ENCODE results near the gene LMNTD2.
"Not testable (repeated sequence)": the region's sequence is repeated elsewhere in the genome, so short reads cannot be mapped to it uniquely, and the experiment has no call there.

LMNTD2 gene

DNA sequence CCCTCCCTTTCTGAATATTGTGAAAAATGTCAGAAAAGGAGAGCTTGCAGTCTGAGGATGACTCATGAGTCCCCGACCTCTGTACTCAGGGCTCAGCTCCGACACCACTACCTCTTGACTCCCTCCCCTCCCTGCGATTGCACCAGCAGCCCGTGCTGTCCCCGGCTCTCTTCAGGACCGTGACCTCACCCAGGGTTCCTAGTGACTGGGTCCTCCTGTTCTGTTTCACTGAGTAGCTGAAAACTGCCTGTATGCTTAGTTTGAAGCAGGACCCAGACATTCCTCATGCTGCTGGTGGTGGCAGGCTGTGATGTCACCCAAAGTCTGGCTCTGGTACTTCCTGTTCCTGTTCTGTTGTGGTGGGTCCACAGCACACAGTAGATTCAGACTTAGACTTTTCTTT, 27.4 kb upstream of the LMNTD2 start:
- DNase-seq (ENCODE audit: low read depth), result peak; percentile 24
- no peak overlapping the region for H3K4me3 ChIP-seq (ENCODE audit: low read depth, low read length)

DNA sequence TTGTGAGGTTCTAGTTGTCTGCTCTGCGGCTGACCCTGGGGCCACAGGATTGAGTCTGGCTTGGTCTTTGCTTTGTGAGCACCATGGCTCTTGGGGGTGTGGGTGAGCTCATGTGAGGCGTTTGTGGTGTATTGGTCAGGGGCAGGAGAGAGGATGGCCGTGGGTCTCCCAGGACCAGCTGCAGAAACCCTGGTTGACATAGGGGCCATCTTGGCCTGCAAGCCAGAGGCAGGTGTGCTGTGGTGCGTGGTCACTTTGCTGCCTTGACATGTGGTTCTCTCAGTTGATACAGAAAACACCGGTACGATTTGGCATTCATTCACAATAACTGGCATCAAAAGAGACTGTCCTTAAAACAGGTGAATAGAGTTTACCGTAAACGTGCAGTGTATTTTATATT, 27.0 kb upstream of the LMNTD2 start:
- DNase-seq (ENCODE audit: low read depth), result no peak

DNA sequence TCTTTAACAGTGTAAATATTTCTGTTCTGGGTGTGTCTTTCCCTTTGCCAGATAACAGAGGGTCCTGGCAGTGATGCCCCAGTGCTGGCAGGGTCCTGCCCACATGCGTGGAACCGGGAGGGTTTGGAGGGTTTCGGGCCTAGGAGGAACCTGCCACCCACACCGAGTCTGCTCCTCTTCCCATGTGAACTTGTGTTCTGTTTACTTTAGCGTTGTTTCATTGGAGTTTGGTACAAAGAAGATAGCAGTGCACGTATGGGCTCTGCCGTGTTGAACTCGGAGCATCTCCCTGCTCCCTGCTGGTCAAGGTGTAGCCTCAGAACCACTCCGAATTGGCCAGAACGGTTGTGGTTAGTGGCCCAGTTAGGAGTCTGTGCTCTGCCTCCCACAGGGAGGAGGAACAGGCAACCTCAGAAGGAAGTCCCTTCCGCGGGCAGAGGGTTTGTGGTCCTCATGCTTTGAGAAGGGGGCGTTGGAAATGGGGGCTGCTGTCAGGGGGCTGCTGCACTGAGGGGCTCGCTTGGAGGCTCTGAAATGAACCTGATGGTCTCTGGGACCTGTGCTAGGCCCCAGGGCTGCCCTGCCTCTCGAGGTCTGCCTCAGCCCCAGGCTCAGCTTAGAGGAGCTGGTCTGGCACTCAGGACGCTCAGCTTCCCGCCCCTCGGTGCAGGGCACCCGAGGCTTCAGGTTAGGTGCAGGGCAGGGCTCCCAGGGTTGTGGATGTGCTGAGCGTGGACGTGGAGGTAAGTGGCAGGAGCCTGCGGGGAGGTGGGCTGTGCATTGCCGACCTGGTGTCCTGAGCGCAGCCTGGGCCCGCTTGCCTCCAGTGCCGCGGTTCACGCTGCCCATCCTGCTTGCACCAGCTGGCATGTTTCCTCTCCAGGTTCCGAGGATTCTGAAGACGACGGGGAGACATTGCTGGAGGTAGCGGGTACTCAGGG, 26.1 kb upstream of the LMNTD2 start:
- H3K4me3 ChIP-seq (ENCODE audit: low read depth, low read length), result no peak overlapping the region
- DNase-seq (ENCODE audit: low read depth), result no peak

More for the DNA sequence above, 27.0 kb upstream of the LMNTD2 start:
- H3K4me3 ChIP-seq (ENCODE audit: low read depth, low read length), result no peak overlapping the region

DNA sequence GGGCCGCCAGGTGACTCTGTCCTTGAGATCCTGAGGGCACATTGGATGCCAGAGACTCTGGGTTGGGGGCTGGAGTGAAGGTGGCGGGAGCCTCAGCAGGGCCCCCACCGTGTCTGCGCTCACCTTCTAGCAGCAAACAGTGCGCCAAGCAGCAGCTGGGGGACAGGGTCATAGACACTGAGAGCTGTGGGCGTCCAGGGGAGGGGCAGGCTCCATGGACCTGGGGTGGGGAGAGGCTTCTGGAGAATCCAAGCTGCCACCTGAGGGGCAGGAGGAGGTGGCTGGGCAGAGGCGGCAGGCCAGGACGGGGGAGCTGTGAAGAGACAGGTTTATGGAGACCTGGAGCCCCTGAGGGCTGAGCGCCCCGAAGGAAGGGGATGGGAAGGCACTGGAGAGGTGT, 23.7 kb upstream of the LMNTD2 start:
- H3K4me3 ChIP-seq (ENCODE audit: low read depth, low read length), result no peak overlapping the region
- DNase-seq (ENCODE audit: low read depth), result no peak

DNA sequence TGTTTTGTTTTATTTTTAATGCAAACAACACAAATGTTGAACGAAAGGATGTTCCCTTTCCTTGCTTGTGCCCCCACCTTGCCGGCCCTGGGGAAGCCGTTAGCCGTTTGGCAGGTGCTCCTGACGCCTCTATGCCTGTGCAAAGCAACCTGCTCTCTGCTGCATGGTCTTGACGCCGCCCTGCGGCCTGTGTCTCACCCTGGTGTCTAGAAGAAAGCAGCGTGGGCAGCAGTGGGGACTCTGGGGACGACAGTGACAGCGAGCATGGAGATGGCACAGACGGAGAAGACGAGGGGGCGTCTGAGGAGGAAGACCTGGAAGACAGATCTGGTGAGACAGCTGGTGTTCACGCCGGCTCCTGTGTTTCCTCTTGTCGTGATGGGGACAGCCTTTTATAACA, 21.2 kb upstream of the LMNTD2 start:
- H3K4me3 ChIP-seq (ENCODE audit: low read depth, low read length), result no peak overlapping the region
- no peak for DNase-seq (ENCODE audit: low read depth)

DNA sequence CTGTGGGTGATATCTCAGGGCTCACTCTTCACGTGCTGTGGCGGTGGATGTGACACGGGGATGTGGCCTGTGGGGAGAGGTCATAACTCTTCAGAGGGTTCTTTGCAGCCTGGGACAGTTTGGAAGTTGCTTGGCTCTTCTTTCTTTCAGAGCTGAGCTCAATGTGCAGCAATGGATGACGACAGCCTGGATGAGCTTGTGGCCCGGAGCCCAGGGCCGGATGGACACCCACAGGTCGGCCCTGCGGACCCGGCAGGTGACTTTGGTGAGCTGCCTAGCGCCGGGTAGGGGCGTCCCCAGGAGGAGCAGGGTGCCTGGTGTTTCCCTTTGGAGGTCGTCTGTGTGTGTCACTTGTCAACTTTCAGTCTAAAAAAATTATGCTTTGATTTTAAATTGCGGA, 20.8 kb upstream of the LMNTD2 start:
- H3K4me3 ChIP-seq (ENCODE audit: low read depth, low read length), result no peak overlapping the region
- DNase-seq (ENCODE audit: low read depth), result no peak

DNA sequence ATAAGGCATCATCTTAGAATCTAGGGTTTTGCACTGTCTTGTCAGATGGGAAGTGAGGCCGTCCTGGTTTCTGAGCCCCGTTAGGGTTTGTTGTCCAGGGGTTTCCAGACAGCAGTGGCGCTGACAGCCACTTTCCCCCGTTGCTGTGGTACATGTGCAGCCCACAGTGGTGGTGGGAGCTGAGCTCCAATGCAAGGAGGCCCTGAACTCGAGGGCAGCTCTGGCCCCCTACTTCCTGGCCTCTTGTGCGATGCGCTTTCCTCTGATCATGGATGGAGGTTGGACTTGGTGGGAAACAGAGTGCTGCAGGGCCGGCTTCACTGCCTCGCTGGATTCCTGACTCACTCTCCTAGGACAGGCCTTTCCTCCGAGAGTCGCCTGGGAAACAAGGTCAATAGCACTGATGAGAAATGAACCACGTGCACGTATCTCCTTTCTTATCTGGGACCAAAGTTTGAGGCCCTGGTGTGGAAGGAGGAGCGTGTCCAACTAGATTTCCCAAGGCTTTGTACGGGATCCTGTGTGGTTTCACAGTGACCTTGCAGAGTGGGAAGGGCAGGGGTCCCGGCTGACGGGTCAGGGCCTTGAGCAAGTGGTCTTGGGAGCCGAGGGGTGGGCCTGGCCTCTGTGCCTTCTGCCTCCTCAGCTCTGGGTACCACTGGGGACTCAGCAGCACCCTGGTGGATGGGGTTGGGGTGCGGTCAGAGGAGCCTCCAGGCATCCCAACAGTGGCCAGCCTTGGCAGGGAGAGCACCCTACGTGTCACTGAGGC, 19.5 kb upstream of the LMNTD2 start:
- no peak overlapping the region for H3K4me3 ChIP-seq (ENCODE audit: low read depth, low read length)
- DNase-seq (ENCODE audit: low read depth), result no peak

DNA sequence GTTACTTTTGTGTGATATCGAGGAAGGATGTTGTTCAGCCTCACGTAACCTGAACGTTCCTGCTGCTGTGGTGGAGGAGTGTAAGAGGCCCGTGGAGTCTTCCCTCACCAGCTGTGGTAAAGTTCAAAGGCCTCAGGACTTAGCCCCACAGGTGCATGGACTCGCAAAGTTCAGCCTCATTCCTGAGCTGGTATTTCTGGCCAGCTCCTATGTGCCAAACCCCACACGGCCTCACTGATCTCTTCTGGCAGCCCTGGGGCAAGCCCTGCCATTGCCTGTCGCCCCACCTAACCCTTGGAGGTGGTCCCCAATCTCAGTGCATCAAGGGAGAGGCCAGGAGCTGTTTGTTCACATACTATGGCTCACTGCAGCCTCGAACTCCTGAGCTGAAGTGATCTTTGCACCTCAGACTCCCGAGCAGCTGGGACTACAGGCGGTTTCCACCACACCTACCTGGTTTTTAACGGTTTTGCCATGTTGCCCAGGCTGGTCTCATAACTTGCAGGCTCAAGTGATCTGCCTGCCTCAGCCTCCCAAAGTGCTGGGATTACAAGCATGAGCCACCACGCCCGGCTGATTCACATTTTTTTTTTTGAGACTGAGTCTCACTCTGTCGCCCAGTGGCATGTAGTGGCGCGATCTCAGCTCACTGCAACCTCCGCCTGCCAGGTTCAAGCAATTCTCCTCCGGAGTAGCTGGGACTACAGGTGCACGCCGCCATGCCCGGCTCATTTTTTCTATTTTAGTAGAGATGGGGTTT, 17.9 kb upstream of the LMNTD2 start:
- DNase-seq (ENCODE audit: low read depth), result no peak
- H3K4me3 ChIP-seq (ENCODE audit: low read depth, low read length), result peak overlapping the region; percentile 97

DNA sequence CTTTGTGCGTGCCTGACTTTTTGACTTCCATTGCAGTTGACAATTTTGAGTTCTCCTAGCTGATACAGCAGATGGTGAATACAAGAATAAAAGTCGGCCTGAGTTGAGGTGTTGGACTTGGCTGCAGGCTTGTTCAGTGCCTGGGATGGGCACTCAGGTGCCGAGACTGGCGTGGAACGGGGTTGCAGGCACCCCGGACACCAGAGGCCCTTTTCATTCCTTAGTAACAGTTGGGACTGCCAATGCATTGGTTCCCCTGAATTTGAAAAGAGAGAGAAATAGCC, 17.0 kb upstream of the LMNTD2 start:
- H3K4me3 ChIP-seq (ENCODE audit: low read depth, low read length), result peak overlapping the region; percentile 97
- DNase-seq (ENCODE audit: low read depth), result no peak

DNA sequence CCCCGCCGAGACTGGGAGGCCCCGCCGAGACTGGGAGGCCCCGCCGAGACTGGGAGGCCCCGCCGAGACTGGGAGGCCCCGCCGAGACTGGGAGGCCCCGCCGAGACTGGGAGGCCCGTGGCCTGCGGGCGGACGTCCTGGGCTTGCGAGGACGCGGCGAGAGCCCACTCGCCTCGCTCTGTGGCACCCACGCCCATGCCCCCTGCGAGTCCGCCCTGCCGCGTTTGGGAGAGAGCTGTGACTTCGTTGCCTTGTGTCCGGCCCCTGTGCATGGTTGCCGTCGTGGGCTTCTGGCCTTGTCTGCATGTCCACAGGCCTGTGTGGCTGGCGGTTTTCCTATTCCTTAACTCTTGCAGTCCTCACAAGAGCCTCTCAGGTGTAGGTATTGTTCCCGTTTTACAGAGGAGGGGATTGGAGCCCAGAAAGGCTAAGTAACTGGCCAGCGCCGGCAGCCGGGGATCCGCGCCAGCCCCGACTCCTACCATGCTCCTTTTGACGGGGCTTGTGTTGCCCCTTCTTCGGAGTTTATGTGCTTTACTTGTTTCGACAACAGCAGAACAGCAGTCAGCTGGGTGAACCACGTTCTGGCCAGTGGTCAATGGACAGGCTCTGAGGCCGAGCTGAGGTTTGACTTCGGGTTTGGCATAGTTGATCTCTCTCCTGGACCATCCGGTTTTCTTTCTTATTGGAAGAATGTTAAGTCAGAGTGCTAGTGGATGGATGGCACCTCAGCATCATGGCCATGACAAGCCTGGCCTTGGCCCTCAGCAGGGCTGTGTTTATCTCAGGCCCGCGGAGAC, 16.5 kb upstream of the LMNTD2 start:
- peak overlapping the region; percentile 97 for H3K4me3 ChIP-seq (ENCODE audit: low read depth, low read length)
- no peak for DNase-seq (ENCODE audit: low read depth)

DNA sequence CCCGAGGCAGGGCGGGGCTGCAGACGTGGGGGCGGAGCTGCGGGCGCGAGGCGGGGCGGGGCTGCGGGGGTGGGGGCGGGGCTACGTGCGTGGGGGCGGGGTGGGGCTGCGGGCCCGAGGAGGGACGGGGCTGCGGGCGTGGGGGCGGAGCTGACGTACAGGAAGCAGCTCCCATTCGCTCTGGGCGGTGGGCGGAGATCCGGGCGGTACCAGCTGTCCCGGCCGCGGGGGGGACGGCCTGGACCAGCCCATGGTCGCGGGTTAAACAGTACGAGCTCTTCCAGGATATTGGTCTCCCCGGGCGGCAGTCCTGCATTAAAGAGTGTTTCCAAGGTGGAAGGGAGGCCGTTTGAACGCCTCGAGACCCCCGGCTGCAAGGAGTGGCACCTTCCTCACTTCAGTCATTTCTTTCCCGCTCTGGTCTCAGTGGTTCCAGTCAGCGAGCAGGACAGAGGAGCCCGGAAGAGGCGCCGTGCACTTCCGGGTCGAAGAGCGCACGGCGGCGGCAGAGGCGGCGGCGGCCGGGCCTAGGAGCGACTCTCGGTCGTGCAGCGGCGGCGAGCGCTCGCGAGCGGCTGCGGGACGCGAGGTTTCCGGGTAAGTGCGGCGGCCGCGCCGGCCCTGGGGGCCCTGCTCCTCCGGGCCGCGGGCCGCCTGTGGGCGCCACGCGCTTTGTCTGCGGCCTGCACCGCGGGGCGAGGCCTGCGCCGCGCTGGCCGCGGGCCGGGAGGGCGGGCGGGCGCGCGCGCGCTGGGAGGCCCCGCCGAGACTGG, 15.6 kb upstream of the LMNTD2 start, which contains the start of gene PHRF1:
Gene PHRF1, plus strand, starts transcription at position 475 of the 773 bp plus-strand sequence. CDS start 5,043 bp downstream, outside the sequence.
- DNase-seq (ENCODE audit: low read depth), result peak; percentile 79
- peak within 1 kb of the TSS; percentile 97 for H3K4me3 ChIP-seq (ENCODE audit: low read depth, low read length)

DNA sequence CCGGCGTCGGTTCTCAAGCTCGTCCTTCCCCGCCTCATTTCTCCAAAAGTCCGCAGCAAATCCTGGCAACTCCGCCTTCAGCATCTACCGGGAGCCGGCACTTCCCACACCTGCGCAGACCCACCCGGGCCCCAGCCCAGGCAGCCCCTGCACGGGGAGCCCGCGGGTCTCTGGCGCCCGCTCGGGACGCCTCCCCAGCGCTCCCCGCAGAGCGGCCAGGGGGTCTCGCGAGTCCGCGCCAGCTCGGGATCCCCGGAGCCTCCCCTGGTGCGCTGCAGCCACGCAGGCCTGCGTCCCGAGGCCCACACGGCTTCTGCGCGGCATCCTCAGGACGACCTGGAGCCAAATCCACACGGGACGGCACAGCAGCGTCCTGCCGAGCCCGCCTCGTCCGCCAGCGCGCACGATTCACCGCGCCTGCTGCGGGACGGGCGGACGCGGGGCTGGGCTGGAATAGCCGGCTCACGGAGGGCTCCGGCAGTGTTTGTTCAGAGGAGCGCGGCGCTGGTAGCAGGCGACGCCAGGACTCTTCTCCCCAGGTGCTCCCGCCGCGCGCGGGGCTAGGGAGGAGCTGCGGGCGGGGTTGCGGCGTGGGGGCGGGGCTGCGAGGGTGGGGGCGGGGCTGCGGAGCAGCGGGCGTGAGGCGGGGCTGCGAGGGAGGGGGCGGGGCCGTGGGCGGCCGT, 14.9 kb upstream of the LMNTD2 start:
- no peak for DNase-seq (ENCODE audit: low read depth)
- H3K4me3 ChIP-seq (ENCODE audit: low read depth, low read length), result peak overlapping the region; percentile 73

DNA sequence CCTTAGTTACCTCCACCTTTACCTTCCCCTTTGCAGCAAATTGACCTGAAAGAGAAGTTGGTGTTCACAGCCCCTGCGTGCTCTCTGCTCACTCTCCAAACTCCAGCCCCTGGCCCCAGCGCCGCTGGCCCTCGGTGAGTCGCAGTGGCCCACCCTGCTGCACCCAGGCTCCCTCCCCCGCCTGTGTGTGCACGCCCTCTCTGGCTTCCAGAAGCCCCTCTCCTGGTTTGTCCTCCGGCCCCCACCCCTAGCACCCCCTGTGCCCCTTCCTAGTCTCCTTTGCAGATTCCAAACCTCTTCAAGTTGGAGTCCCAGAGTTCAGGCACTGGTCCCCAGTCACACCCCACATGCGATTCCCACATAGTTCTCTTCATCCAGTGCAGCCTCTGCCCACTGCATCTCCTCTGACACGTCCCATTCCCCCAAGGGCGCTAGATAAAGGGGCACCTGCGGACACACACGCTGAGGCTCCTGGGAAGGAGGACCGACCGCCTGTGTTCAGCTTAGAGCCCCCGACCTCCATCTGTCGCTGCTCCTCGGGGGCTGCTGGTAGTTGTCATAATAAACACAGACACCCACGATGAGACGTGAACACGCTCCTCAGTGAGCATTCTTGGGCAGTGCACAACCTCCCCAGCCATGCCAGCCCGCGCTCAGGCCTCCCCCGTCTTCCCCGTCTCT, 14.2 kb upstream of the LMNTD2 start:
- peak overlapping the region; percentile 73 for H3K4me3 ChIP-seq (ENCODE audit: low read depth, low read length)
- no peak for DNase-seq (ENCODE audit: low read depth)

DNA sequence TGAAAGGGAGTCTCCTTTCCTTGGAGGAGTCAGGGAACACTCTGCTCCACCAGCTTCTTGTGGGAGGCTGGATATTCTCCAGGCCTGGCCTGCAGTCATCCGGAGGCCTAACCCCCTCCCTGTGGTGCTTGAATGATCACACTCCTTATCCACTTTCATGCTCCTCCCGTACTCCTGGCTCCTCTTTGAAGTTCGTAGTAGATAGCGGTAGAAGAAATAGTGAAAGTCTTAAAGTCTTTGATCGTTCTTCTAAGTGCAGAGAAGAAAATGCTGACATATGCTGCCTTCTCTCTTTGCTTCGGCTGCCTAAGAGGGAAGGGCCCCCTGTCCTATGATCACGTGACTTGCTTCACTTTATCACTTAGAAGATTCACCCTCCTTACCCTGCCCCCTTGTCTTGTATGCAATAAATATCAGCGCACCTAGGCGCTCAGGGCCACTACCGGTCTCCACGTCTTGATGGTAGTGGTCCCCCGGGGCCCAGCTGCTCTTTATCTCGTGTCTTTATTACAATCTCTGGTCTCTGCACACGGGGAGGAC, 13.6 kb upstream of the LMNTD2 start:
- H3K4me3 ChIP-seq (ENCODE audit: low read depth, low read length), result peak overlapping the region; percentile 73
- not testable (repeated sequence) for DNase-seq (ENCODE audit: low read depth)

DNA sequence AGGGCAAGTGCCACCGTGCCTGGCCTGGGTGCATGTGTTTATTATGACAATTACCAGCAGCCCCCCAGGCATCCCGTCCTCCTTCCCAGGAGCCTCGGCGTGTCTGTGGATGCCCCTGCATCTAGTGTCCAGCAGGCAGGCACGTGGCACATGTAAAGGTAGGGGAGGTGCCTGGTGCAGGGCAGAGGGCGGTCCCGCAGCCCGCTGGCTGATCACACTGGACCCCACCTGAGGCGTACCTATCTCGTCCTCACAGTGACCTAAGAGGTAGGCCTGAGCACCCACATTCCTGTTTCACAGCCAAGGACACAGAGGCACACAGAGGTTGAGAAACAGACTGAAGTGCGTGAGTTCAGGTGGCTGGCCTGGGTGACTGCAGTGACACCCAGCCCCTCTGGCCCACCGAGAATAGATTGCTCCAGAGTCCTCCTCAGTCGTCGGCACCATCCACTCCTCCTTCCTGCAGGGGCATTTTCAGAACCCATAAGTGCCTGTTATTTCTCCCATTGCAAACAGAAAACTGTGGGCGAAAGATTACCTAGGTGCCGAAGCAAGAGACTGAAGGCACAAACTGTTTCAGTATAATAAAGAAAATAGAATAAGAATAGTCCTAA, 12.7 kb upstream of the LMNTD2 start:
- DNase-seq (ENCODE audit: low read depth), result no peak
- no peak overlapping the region for H3K4me3 ChIP-seq (ENCODE audit: low read depth, low read length)

DNA sequence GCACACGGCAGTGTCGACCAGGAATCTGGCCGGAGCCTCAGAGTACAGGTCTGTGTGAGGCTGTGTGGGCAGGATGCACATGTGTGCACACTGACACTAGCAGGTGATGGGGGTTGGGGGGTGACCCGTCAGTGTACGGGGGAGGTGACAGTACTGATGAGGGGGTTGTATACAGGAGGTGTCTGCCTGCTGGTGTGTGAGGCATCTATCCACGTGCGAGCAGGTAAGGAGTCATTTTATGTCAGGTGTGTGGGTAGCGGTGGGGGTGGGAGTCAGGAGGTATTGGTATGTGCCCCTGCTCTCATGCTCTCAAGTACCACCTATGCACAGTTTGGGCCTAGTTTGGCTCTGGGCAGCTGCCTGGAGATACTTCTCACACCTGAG, 11.3 kb upstream of the LMNTD2 start:
- DNase-seq (ENCODE audit: low read depth), result no peak
- H3K4me3 ChIP-seq (ENCODE audit: low read depth, low read length), result no peak overlapping the region
